DMS 273 (cell line): ENCODE data around the gene PARD3.
A peak's percentile ranks its signal among the peaks of the same experiment; 100 is the strongest.

Experiments used
- DNase-seq: peaks from one replicate; lab custom pipeline; 2025; ENCODE audit not compliant: unreplicated experiment; lab: John Stamatoyannopoulos, UW

The PARD3 gene

DNA sequence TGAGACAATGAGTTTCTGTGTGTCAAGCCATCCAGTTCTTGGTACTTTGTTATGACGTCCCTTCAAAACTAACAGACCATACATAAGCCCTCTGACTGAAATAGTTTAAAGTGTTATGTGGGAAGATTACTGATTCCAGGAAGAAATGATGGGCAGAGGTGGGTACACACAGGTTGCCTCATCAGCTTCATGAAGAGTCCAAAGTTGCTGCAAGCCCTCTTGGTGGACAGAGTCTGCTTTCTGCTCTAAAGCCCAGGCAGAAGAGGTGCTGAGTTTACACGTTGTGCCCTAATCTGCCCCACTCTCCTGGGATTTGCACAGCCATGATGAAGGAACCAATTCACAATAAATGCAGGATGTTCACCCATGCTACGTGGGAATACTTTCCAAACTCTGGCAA, 187.4 kb downstream of the PARD3 start:
- DNase-seq = no peak

DNA sequence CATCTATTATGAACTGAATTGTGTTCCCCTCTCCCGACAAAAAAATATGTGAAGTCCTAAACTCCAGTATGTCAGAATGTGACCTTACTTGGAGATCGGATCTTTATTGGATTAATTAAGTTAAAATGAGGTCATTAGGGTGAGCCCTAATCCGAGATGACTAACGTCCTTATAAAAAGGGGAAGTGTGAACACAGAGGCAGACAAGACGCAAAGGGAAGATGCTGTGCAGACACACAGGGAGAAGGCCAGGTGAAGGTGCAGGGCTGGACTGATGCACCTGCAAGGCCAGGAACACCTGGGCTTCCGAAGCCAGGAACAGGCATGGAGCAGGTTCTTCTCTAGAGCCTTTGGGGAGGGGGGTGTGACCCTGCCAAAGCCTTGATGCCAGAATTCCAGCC, 187.8 kb downstream of the PARD3 start:
- DNase-seq = no peak

DNA sequence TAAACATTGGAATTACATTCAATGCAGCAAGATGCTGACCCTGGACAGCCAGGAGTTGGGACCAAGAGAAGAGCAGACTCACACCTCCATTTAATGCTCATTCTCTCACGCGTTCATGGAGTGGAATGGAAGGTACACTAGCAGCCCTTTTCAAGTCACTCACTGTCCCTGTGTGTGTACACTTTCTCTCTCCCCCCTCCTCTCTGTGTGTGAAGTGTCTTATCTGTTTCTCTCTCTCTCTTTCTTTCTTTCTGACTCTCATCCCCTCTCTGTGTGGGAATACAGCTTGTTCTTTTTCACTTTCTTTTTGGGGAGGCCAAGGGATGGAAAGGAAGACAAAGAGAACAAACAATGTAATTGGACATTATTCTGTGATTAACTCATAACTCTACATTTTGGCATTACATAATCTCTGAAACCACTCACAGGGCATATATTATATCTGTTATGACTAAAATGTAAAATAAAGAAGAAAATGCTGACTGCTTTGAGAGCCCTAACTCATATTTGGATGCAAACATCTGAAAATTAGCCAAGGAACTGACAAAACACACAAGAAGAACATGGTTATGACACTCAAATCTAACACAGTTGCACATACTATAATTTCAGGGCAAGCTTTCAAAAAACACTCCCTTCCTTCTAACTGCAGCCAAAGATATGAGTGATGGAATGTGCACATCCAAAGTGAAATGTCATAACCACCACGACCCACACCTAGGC, 188.8 kb downstream of the PARD3 start:
- DNase-seq = no peak

DNA sequence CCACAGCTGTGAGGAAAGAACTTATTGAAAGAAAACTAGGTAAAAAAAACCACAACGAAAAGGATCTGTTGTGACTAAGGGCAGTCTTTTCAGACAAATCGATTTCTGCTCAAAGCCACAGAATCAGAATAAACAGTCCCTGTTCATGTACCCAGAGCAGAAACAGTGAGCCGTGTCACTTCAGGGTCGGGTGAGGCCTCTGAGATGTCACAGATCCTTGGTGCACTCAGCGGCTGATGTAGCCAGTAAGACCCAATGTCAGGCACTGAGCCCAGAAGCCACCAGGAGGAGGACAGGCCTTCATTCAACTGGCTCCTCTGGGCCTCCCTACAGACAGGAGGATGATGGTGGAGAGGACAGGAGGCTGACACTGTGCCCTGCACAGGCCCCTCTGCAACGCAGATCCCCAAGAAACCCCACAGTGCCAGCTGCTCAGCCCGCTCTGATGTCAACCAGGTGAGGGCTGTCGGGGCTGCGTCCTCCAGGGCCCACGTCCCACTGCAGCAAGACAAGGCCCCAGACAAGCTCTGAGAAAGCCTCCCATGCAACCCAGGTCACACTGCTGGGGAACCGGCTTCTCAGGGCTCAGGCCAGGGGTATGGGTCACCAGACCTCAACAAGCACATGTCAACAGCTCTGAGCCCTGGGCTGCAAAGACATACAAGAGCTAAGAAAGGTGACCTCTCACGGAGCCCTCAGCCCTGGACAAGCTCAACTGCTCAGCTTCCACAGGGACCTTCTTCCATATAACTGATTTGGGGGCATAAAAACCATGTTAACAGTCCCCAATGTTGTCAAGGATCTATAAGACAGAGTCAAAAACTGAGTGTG, 190.6 kb downstream of the PARD3 start:
- no peak for DNase-seq

DNA sequence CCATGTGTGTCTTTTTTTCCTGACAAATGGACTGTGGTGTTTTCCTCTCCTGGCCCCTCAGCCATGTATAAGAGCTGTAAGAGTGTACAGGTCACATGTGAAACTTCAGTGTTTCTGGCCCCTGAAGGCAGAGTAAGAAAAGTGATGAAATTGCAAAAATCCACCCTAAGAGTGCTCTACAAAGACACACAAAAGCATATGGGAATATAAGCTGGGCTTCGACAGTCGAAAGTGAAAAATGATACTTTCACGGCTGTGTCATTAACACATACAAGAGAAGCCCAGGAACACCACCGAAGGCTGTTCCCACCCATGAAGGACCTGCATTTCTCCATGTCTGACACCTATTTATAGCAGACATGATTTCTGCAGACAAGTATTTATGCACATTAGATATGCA, 192.2 kb downstream of the PARD3 start:
- DNase-seq = no peak

DNA sequence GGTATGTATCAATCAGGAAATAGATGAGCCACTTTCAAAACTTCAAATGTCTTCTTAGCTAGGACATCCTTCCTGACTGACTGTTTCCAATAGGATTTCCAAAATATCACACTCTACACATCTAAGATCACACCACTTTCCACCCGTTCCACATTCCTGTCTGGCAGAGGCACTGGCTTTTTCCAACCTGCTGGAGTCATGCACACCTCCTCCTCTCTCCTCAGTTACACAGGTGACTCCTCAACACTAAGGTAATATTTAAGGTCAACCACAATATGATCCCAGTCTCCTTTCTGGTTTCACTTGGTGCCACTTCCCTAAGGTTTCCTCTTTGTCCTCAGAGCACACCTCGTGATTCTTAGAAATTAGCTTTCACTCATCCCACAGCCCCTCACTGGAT, 196.5 kb downstream of the PARD3 start:
- DNase-seq = no peak

DNA sequence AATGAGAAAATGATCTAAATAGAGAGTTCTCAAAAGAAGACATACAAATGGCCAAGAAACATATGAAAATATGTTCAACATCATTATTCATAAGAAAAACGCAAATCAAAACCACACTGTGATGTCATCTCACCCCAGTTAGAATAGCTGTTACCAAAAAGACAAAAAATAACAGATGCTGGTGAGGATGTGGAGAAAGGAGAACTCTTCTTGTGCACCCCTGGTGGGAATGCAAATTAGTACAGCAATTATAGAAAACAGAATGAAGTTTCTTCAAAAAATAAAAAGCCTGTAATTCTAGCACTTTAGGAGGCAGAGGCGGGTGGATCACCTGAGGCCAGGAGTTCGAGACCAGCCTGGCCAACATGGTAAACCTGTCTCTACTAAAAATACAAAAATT, 199.3 kb downstream of the PARD3 start:
- no peak for DNase-seq

DNA sequence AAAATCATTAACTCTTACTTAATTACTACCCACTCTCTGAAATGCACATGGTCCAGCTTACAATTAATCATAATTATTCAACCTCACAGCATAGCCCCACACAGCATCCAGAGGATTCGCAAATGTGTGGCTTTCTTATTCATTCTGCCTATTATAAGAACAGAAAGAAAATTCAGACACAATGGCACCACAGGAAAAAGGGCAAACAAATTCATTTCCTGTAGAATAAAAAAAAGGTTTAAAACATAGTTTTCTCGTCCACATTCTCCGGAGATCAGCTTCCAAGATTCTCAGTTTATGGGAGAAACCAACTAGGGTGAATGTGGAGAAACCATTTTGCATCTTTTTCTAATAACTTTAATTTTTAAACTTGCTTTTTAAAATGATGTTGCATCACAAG, 201.6 kb downstream of the PARD3 start:
- DNase-seq = no peak

DNA sequence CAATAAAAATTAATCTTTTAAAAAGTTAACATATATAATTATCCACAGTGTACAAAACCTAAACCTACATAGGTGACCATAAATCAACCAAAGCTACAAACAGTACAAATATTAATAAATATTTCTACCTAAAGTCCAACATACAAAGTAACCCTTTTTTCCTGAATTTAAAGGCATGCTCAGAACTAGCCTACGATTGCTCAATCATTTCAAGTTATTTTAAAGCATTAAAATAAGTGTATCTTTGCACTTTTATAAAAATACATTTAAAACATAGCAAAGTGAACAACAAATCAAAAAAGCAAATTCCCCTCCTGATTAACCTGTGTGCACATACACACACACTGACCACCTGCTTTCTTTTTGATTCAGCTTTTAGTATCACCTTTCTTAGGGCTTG, 202.2 kb downstream of the PARD3 start:
- no peak for DNase-seq

DNA sequence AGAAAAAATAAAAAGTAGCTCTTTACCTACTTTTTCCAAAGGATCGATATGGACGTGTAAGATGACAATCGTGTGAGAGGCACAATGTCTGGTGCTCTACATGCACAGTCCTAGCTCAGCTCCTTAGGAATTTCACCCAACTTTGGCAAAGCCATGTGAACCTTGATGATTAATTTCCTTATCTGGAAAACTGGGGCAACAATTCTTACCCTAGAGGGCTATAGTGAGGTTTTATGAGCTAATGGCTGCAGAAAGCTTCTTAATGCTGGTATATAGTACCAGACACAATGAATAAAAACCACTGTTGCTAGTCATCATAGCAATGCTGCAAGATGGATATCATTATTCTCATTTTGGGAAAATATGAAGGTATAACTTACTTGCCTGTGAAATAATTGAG, 202.7 kb downstream of the PARD3 start:
- DNase-seq = no peak

DNA sequence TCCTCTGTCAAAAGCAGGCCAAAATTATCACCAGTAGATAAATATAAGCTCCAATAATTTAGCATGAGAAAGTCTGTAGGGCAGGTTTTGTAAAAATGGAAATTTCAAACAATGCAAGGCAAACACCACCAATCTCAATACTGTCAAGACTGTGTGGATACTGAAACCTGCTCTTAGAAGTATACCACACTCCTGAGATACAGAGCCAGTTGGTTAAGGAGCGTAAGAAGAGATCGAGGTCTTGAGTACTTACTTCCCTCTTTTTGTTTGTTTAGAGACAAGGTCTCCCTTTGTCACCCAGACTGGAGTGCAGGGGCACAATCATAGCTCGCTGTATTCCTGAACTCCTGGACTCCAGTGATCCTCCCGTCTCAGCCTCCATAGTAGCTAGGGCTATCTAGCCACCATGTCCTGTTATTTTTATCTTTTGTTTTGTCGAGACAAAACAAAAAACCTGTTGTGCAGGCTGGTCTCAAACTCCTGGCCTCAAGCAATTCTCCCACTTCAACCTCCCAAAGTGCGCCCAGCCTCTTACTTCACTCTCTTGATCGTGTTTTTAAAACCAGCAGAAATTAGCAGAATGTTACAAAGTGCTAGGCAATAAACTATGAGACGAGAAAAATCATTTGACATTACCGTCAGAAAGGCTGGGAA, 205.7 kb downstream of the PARD3 start:
- DNase-seq = no peak

DNA sequence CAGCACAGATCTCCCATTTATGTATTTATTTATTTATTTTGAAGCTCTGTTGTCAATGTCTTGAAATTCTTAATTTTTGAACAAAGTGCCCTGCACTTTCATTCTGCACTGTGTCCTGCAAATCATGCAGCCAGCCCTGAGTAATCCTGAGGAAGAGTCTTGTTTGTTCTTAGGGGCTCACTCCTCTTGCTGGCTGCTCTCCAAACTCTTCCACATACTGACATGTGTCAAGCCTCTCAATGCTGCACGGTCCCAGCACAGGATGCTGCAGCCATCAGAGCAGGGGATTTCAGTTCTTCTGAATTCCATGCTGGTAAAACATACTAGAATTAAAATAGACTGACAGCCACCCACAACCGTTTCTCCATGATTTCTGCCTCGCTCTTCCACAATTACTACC, 207.2 kb downstream of the PARD3 start:
- DNase-seq = peak; percentile 16

DNA sequence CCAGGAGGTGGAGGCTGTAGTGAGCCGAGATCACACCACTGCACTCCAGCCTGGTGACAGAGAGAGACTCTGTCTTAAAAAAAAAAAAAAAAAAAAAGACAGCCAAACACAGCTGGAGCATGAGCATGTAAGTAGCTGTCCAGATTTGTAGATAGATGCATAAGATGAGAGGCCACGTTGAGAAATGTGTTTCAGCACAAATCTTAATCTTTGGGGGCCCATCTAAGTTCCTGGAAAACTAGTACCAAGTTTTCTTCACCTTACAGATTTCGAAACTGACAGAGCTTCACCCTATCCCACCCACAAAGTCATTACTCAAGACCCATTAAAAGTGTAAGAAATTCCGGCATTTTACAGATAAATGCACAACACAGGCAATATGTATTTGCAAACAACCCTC, 208.2 kb downstream of the PARD3 start:
- no peak for DNase-seq

DNA sequence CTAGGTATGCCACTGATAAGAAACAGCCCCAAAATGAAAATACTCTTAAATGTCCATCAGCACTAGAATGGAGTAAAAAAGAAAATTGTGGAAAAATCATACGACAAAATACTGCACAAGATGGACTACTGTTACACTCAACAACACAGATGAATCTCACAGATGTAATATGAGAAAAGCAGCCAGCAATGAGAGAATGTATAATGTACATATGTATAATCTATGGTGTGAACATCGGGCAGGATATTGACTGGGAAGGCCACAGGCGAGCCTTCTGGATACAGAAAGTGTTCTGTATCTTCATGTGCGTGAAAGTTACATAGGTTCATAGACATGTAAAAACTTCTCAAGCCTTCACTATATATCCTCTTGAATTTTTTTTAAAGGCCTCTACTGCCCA, 212.6 kb downstream of the PARD3 start:
- DNase-seq = no peak

DNA sequence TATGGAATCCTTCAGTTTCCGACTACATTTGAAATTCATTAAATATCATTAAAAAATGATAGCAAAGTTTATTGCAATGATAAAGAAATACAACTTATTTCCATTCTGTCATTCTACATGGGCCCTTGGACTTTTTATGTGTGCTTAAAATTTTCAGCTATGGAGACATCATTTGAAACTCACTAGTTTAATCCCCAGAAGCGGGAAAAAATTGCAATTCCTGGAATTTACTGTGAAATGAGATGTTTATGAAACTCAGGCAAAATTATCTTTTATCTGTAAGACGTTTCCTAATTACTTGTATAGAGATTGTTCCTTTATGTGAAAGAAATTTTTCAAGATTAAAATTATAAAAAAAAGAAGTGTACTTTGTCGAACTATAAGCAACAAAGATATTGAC, 213.4 kb downstream of the PARD3 start:
- no peak for DNase-seq

DNA sequence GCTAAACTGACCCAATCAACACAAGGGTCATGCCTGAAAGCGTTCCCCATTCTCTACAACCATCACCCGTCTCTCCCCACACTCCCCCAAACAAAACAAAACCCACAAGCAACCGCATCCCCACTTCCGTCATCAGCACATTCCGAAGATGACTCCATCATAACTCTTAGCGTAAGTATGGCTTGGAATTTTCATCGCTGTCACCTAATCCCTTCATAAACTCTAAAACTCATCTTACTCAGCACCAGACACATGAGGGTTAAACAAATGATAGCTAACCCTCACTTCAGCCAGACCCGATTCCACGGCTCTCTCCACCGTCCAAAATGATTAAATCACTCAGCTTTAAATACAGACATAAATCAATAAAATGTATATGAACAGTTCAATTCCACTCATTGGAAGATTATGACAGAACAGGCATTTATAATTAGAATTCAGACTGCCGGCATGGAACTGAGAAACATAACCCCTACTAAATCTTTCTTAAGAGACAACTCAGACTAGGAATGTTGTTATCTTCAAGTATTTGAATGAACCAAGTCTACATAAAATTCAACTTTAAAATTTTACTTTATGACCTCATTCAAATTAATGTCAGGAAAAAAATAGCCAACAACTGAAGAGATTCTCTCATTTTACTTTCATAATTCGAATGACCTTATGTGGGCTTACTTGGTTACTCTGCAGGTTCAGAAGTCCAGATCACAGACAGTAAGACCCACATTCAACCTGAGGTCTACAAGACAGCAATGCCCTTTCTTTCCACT, 215.9 kb downstream of the PARD3 start:
- DNase-seq = no peak

DNA sequence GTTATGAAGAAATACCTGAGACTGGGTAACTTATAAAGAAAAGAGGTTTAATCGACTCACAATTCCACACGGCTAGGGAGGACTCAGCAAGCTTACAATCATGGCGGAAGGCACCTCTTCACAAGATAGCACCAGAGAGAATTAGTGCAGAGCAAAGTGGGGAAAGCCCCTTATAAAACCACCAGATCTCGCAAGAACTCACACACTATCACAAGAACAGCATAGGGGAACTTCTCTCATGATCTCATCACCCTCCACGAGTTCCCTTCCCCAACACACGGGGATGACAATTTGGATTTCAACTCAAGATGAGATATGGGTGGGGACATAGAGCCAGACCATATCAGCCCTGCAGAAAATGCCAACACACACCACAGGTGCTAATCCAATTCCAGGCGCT, 218.7 kb downstream of the PARD3 start:
- no peak for DNase-seq

DNA sequence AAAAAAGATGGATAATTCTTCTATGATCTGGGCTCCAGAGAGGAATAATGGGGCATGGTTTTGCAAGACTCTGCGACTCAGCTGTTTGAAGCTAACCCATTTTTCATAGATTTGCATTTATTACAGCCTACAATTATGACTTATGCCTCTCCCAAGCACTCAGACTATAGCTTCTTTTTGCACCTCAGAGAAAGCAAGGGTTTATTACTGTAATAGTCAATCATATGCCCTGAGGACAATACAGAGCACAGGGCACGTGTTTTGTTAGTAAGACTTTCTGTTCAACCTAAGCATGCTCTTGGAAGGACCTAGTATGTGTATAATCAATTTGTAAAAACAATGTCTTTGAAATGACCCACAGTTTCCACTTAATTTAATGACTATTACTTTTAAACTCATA, 221.2 kb downstream of the PARD3 start:
- DNase-seq = no peak

DNA sequence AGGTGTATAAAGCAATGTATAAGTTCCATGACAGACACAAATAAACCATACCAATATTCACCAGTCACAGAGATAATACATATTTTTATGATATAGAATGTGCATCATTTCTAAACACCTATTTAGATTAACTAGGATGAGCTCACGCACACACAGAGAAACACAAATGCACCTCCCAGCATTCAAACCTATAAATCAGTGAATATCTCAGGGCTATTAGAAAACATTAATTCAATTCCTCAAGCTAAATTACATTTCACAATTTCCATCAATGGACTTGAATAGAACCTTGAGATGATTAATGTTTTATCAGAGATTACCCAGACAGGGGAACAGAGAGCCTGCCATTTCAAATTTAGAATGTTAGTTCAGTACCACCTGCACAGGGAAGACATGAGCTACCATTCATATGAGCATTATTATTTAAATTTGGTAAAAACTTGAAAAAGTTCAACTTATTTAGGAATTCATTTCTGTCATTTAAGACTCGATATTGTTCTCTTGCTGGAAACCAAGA, 221.7 kb downstream of the PARD3 start:
- DNase-seq = no peak

DNA sequence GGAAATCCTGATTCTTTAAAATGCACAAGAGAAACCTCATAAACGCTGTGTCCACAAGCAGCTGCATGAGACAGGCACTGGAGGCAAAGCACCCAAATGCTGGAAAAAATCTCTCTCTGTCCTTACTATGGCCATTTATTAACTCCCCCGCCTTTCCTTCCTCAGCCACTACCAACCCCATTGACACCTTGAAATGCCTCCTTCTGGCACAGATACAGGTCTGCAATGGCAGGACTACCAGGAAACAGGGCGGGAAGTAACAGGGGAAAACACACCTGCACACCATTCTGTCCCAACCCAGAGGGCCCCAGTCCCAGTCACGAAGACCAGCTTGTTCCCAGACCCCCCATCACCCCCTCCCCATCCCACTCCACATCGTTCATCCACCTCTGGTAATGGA, 224.3 kb downstream of the PARD3 start:
- no peak for DNase-seq

DNA sequence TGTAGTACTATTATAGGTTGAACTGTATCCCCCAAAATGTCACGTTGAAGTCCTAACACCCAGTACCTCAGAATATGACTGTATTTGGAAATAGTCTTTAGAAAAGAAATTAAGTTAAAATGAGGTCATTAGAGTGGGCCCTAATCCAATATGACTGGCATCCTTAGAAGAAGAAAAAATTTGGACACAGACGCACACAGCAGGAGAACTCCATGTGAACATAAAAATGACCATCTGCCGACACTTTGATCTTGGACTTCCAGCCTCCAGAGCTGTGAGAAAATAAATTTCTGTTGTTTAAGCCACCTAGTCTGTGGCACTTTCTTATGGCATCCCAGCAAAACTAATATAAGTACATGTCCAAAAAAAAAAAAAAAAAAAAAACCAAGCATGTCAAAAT, 225.8 kb downstream of the PARD3 start:
- DNase-seq = peak; percentile 68
